Loucy (cell line): Measurements from ENCODE around the gene BTBD7.

Experiments used
- H2AFZ ChIP-seq: fragments of 200-600 bp; sonication (generic); 2 replicates; pipeline ENCODE4 v1.6.0; 2016; ENCODE audit warnings: antibody characterized with exemption, mild to moderate bottlenecking, low read length, moderate library complexity
- H3F3A ChIP-seq: fragments of 200-600 bp; 2 replicates; pipeline ENCODE4 v1.6.0; 2016; ENCODE audit warnings: antibody characterized with exemption, low read depth, mild to moderate bottlenecking
- H3K27me3 ChIP-seq: fragments of 200-600 bp; sonication (generic); 2 replicates; pipeline ENCODE4 v1.6.1; 2014; ENCODE audit warnings: low read length, mild to moderate bottlenecking; ENCODE audit not compliant: insufficient read depth, poor library complexity, severe bottlenecking
- H3K36me3 ChIP-seq: fragments of 200-600 bp; sonication (generic); 2 replicates; pipeline ENCODE4 v1.6.1; 2016; ENCODE audit warnings: low read length; ENCODE audit not compliant: insufficient read depth
- H3K4me1 ChIP-seq: fragments of 200-600 bp; sonication (generic); 2 replicates; pipeline ENCODE4 v1.5.1; 2014; ENCODE audit warnings: low read length, mild to moderate bottlenecking; ENCODE audit not compliant: insufficient read depth, poor library complexity, severe bottlenecking
- H3K4me2 ChIP-seq: fragments of 200-600 bp; sonication (generic); 2 replicates; pipeline ENCODE4 v1.6.0; 2014; ENCODE audit warnings: antibody characterized with exemption, low read length, low read depth, mild to moderate bottlenecking; ENCODE audit not compliant: poor library complexity, severe bottlenecking
- H3K4me3 ChIP-seq: fragments of 200-600 bp; sonication (generic); 2 replicates; pipeline ENCODE4 v1.5.1; 2014; ENCODE audit warnings: low read length, mild to moderate bottlenecking, mixed read lengths; ENCODE audit not compliant: poor library complexity, severe bottlenecking
- H3K79me2 ChIP-seq: fragments of 200-600 bp; sonication (generic); 2 replicates; pipeline ENCODE4 v1.6.1; 2014; ENCODE audit warnings: low read length; ENCODE audit not compliant: insufficient read depth
- H3K9ac ChIP-seq: fragments of 200-600 bp; sonication (generic); 2 replicates; pipeline ENCODE4 v1.6.0; 2014; ENCODE audit warnings: mild to moderate bottlenecking, low read depth, low read length, moderate library complexity; ENCODE audit not compliant: poor library complexity, severe bottlenecking
- H3K9me2 ChIP-seq: fragments of 200-600 bp; sonication (generic); replicated peaks from 2 replicates; pipeline ENCODE4 v1.6.1; 2016; ENCODE audit warnings: low read depth, low read length, mixed read lengths
- H3K9me3 ChIP-seq: fragments of 200-600 bp; sonication (generic); 2 replicates; pipeline ENCODE4 v1.6.1; 2014; ENCODE audit warnings: mild to moderate bottlenecking, antibody characterized with exemption, low read length, low read depth; ENCODE audit not compliant: insufficient read depth
- H4K20me1 ChIP-seq: fragments of 200-600 bp; sonication (generic); 2 replicates; pipeline ENCODE4 v1.6.0; 2014; ENCODE audit warnings: antibody characterized with exemption, low read length, mild to moderate bottlenecking; ENCODE audit not compliant: insufficient read depth, poor library complexity, severe bottlenecking
- CTCF ChIP-seq: fragments of 200-600 bp; sonication (generic); conservative IDR thresholded peaks from 2 replicates; pipeline ENCODE4 v1.5.1; 2014; ENCODE audit warnings: mild to moderate bottlenecking, antibody characterized with exemption, low read length
- EZH2phosphoT487 ChIP-seq: fragments of 200-600 bp; IDR thresholded peaks from 2 replicates; pipeline ENCODE4 v1.6.1; 2018; ENCODE audit warnings: antibody characterized with exemption, mild to moderate bottlenecking, moderate library complexity, borderline replicate concordance

The BTBD7 gene

GRCh38 chr14:93231129-93231979 lies 101.5 kb downstream of the BTBD7 start:
- no peaks in the 10 kb centered on the region for H3K9me2 ChIP-seq
- no peaks in the 10 kb centered on the region for H3F3A ChIP-seq
- no peak overlapping the region for H3K9ac ChIP-seq
- H3K4me1 ChIP-seq: no peaks in the 10 kb centered on the region
- H3K27me3 ChIP-seq: no peaks in the 10 kb centered on the region
- no peaks in the 10 kb centered on the region for H3K9me3 ChIP-seq
- TF ChIP-seq CTCF: no peak
- TF ChIP-seq EZH2phosphoT487: no peak
- peaks cover 23% of the 10 kb centered on the region; the same call in 1 of the 2 replicates for H3K36me3 ChIP-seq
- no peak overlapping the region for H3K4me2 ChIP-seq
- H3K79me2 ChIP-seq: no peaks in the 10 kb centered on the region
- no peak overlapping the region for H3K4me3 ChIP-seq
- H4K20me1 ChIP-seq: no peaks in the 10 kb centered on the region
- H2AFZ ChIP-seq: no peak overlapping the region

- peaks cover 26% of the 10 kb centered on the region; the same call in 1 of the 2 replicates for H3K36me3 ChIP-seq
- H3K4me3 ChIP-seq: no peak overlapping the region
- H3K9ac ChIP-seq: no peak overlapping the region
- H3F3A ChIP-seq: no peaks in the 10 kb centered on the region
- no peak overlapping the region for H2AFZ ChIP-seq
- no peaks in the 10 kb centered on the region for H3K79me2 ChIP-seq
- no peaks in the 10 kb centered on the region for H3K9me2 ChIP-seq
- no peaks in the 10 kb centered on the region for H4K20me1 ChIP-seq
- H3K4me2 ChIP-seq: no peak overlapping the region
- no peaks in the 10 kb centered on the region for H3K4me1 ChIP-seq
- H3K9me3 ChIP-seq: no peaks in the 10 kb centered on the region
- no peak for TF ChIP-seq EZH2phosphoT487
- TF ChIP-seq CTCF: no peak
- no peaks in the 10 kb centered on the region for H3K27me3 ChIP-seq
These were observed 102.3 kb downstream of the BTBD7 start for GRCh38 chr14:93230539-93230938.

- Histone ChIP-seq H2AFZ (no peak overlapping the region), H4K20me1 (no peaks in the 10 kb centered on the region), H3K79me2 (no peaks in the 10 kb centered on the region), H3K9me3 (no peaks in the 10 kb centered on the region), H3F3A (no peaks in the 10 kb centered on the region), H3K4me1 (no peaks in the 10 kb centered on the region), H3K4me3 (no peak overlapping the region), H3K9ac (no peak overlapping the region), H3K27me3 (no peaks in the 10 kb centered on the region), H3K9me2 (no peaks in the 10 kb centered on the region), H3K36me3 (peaks cover 41% of the 10 kb centered on the region; the same call in 1 of the 2 replicates), H3K4me2 (no peak overlapping the region)
- TF ChIP-seq CTCF: no peak
- no peak for TF ChIP-seq EZH2phosphoT487
These were observed 104.3 kb downstream of the BTBD7 start for GRCh38 chr14:93228550-93228949.
